K562 (cell line): ENCODE data around the gene PRR15L. TPM values are rescaled to one million over a fixed set of nuclear protein-coding genes. Genes with fewer than 3 reads are reported as not detected.

Experiments
- CBFA2T3 ChIP-seq: fragments of 450-650 bp; IDR thresholded peaks from 2 replicates; pipeline ENCODE4 v1.6.1; 2017
- HOXB6 ChIP-seq: fragments of 250-450 bp; sonication (Bioruptor Pico); IDR thresholded peaks from 2 replicates; pipeline ENCODE4 v1.5.1; 2022; ENCODE audit warnings: mild to moderate bottlenecking, borderline replicate concordance
- XRCC3 ChIP-seq: fragments of 450-650 bp; IDR thresholded peaks from 2 replicates; pipeline ENCODE4 v1.6.1; 2017; ENCODE audit warnings: mild to moderate bottlenecking, moderate library complexity
- ZNF140 ChIP-seq: fragments of 250-450 bp; sonication (Bioruptor Pico); IDR thresholded peaks from 2 replicates; pipeline ENCODE4 v1.8.0; 2021; ENCODE audit warnings: moderate library complexity, mild to moderate bottlenecking, inconsistent platforms
- ZNF766 ChIP-seq: fragments of 200-800 bp; sonication (Bioruptor generic); conservative IDR thresholded peaks from 2 replicates; pipeline ENCODE4 v1.6.1; 2016; ENCODE audit warnings: missing genetic modification characterization, missing compliant biosample characterization
- polyA plus RNA-seq, 8 experiments: library from polyadenylated mRNA; depleted of rRNA in 4 of 8; stranded (reverse) in 5 of 8; unstranded in 3 of 8; fragments of >200 nt; fragmentation: Nextera tagmentation in 2 of 8; fragmentation: Illumina TruSeq in 1 of 8; extraction: Ambion mirVana in 2 of 8; extraction: Trizol in 1 of 8; gene quantifications; 2 replicates each; pipeline versions ENCODE4 v1.2.1 to v1.2.3, GENCODE V29; 2011 to 2014; ENCODE audit warnings: inconsistent platforms in 1 of 8, missing spikeins in 1 of 8
- total RNA-seq, 7 experiments: library from RNA; depleted of rRNA in 6 of 7; stranded (reverse); fragments of >200 nt in 6 of 7; fragmentation: Illumina TruSeq in 2 of 7; extraction: Trizol in 2 of 7; gene quantifications; 2 replicates each; pipeline versions ENCODE4 v1.2.1 to v1.2.3, GENCODE V29; 2011 to 2021; ENCODE audit warnings: low replicate concordance in 1 of 7
- TF ChIP-seq, protein P1 (sequence below): sonication (generic); formaldehyde crosslinking; IDR thresholded peaks from 2 replicates; pipeline ENCODE4 v1.8.0; 2022; ENCODE audit warnings: mild to moderate bottlenecking, missing genetic modification reagents
- TF ChIP-seq, protein P2 (sequence below): fragments of 250-450 bp; sonication (Bioruptor Pico); IDR thresholded peaks from 2 replicates; pipeline ENCODE4 v1.4.0; 2020
- TF ChIP-seq, protein P3 (sequence below), 2 experiments: fragments of 150-350 bp in 1 of 2; IDR thresholded peaks; 2 replicates each; pipeline ENCODE4 v1.6.1; 2012 to 2016; ENCODE audit warnings: low read depth in 2 of 2, low read length in 2 of 2, mild to moderate bottlenecking in 1 of 2, moderate library complexity in 1 of 2
- TF ChIP-seq, protein P4 (sequence below): sonication (generic); formaldehyde crosslinking; IDR thresholded peaks from 2 replicates; pipeline ENCODE4 v1.8.0; 2023; ENCODE audit warnings: mild to moderate bottlenecking, missing genetic modification reagents
- TF ChIP-seq, protein P5 (sequence below), 2 experiments: fragments of 450-650 bp; formaldehyde crosslinking in 1 of 2; IDR thresholded peaks; 2 replicates each; pipeline versions ENCODE4 v1.4.0 to v1.6.1; 2014 to 2020; ENCODE audit warnings: mild to moderate bottlenecking in 2 of 2, borderline replicate concordance in 1 of 2, low read depth in 1 of 2

The PRR15L gene
- total and polyA plus RNA-seq, 9 of the 15 experiments (the other 6 are each of a cell fraction or from before 2014, with no cell fraction given) = 0.03 TPM; not detected in 8

GRCh38 chr17:47946929-47947397 is 10.7 kb downstream of the PRR15L start (continued):
- TF ChIP-seq, protein P1, sequence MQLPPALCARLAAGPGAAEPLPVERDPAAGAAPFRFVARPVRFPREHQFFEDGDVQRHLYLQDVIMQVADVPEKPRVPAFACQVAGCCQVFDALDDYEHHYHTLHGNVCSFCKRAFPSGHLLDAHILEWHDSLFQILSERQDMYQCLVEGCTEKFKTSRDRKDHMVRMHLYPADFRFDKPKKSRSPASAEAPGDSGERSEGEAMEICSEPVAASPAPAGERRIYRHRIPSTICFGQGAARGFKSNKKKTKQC (CRISPR knock-in tag) = no peak
- TF ChIP-seq, protein P2, sequence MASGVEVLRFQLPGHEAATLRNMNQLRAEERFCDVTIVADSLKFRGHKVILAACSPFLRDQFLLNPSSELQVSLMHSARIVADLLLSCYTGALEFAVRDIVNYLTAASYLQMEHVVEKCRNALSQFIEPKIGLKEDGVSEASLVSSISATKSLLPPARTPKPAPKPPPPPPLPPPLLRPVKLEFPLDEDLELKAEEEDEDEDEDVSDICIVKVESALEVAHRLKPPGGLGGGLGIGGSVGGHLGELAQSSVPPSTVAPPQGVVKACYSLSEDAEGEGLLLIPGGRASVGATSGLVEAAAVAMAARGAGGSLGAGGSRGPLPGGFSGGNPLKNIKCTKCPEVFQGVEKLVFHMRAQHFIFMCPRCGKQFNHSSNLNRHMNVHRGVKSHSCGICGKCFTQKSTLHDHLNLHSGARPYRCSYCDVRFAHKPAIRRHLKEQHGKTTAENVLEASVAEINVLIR (CRISPR knock-in tag) = no peak
- no peak for TF ChIP-seq ZNF140
- no peak for TF ChIP-seq HOXB6 (CRISPR knock-in tag)
- TF ChIP-seq, protein P3, sequence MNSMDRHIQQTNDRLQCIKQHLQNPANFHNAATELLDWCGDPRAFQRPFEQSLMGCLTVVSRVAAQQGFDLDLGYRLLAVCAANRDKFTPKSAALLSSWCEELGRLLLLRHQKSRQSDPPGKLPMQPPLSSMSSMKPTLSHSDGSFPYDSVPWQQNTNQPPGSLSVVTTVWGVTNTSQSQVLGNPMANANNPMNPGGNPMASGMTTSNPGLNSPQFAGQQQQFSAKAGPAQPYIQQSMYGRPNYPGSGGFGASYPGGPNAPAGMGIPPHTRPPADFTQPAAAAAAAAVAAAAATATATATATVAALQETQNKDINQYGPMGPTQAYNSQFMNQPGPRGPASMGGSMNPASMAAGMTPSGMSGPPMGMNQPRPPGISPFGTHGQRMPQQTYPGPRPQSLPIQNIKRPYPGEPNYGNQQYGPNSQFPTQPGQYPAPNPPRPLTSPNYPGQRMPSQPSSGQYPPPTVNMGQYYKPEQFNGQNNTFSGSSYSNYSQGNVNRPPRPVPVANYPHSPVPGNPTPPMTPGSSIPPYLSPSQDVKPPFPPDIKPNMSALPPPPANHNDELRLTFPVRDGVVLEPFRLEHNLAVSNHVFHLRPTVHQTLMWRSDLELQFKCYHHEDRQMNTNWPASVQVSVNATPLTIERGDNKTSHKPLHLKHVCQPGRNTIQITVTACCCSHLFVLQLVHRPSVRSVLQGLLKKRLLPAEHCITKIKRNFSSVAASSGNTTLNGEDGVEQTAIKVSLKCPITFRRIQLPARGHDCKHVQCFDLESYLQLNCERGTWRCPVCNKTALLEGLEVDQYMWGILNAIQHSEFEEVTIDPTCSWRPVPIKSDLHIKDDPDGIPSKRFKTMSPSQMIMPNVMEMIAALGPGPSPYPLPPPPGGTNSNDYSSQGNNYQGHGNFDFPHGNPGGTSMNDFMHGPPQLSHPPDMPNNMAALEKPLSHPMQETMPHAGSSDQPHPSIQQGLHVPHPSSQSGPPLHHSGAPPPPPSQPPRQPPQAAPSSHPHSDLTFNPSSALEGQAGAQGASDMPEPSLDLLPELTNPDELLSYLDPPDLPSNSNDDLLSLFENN (IDR thresholded peaks at IDR 0.05; ENCODE audit: low read depth in 2 of 2, low read length in 2 of 2) = no peak
- TF ChIP-seq XRCC3 = no peak
- TF ChIP-seq, protein P4, sequence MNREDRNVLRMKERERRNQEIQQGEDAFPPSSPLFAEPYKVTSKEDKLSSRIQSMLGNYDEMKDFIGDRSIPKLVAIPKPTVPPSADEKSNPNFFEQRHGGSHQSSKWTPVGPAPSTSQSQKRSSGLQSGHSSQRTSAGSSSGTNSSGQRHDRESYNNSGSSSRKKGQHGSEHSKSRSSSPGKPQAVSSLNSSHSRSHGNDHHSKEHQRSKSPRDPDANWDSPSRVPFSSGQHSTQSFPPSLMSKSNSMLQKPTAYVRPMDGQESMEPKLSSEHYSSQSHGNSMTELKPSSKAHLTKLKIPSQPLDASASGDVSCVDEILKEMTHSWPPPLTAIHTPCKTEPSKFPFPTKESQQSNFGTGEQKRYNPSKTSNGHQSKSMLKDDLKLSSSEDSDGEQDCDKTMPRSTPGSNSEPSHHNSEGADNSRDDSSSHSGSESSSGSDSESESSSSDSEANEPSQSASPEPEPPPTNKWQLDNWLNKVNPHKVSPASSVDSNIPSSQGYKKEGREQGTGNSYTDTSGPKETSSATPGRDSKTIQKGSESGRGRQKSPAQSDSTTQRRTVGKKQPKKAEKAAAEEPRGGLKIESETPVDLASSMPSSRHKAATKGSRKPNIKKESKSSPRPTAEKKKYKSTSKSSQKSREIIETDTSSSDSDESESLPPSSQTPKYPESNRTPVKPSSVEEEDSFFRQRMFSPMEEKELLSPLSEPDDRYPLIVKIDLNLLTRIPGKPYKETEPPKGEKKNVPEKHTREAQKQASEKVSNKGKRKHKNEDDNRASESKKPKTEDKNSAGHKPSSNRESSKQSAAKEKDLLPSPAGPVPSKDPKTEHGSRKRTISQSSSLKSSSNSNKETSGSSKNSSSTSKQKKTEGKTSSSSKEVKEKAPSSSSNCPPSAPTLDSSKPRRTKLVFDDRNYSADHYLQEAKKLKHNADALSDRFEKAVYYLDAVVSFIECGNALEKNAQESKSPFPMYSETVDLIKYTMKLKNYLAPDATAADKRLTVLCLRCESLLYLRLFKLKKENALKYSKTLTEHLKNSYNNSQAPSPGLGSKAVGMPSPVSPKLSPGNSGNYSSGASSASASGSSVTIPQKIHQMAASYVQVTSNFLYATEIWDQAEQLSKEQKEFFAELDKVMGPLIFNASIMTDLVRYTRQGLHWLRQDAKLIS = no peak
- TF ChIP-seq, protein P5, sequence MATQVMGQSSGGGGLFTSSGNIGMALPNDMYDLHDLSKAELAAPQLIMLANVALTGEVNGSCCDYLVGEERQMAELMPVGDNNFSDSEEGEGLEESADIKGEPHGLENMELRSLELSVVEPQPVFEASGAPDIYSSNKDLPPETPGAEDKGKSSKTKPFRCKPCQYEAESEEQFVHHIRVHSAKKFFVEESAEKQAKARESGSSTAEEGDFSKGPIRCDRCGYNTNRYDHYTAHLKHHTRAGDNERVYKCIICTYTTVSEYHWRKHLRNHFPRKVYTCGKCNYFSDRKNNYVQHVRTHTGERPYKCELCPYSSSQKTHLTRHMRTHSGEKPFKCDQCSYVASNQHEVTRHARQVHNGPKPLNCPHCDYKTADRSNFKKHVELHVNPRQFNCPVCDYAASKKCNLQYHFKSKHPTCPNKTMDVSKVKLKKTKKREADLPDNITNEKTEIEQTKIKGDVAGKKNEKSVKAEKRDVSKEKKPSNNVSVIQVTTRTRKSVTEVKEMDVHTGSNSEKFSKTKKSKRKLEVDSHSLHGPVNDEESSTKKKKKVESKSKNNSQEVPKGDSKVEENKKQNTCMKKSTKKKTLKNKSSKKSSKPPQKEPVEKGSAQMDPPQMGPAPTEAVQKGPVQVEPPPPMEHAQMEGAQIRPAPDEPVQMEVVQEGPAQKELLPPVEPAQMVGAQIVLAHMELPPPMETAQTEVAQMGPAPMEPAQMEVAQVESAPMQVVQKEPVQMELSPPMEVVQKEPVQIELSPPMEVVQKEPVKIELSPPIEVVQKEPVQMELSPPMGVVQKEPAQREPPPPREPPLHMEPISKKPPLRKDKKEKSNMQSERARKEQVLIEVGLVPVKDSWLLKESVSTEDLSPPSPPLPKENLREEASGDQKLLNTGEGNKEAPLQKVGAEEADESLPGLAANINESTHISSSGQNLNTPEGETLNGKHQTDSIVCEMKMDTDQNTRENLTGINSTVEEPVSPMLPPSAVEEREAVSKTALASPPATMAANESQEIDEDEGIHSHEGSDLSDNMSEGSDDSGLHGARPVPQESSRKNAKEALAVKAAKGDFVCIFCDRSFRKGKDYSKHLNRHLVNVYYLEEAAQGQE (IDR thresholded peaks at IDR 0.05; ENCODE audit: borderline replicate concordance) = peak; percentile 73
- TF ChIP-seq, protein P5 (CRISPR knock-in tag; IDR thresholded peaks at IDR 0.05; ENCODE audit: low read depth) = no peak
- TF ChIP-seq ZNF766 = no peak
- TF ChIP-seq CBFA2T3 = no peak
